Natural killer cell (primary cell): ENCODE measurements around the gene GLRX2. TPM values are rescaled to one million over a fixed set of nuclear protein-coding genes. Genes with fewer than 3 reads are reported as not detected.

Source experiments
- ATAC-seq, 3 donors: fragments of 150-1000 bp in 2 of 3; fragments of 200-7000 bp in 1 of 3; cut with Tn5 transposase; 1 replicate in 1 of 3; 2 replicates in 2 of 3; pipeline ENCODE4 v1.10.0; 2021; ENCODE audit warnings: mild to moderate bottlenecking in 2 of 3, moderate library complexity in 2 of 3
- DNase-seq, 2 donors: peaks; one replicate each; pipeline versions ENCODE4 v3.0.0 to v3.0.0-alpha.2; 2013 to 2021; ENCODE audit warnings: mixed read lengths in 1 of 2
- H3K27ac ChIP-seq: one replicate; pipeline ENCODE4 v1.5.1; 2013; ENCODE audit warnings: mild to moderate bottlenecking, low read length
- H3K27me3 ChIP-seq: one replicate; pipeline ENCODE4 v1.6.1; 2013; ENCODE audit warnings: low read length; ENCODE audit not compliant: control insufficient read depth, insufficient read depth
- H3K36me3 ChIP-seq: one replicate; pipeline ENCODE4 v1.6.1; 2013; ENCODE audit warnings: low read length; ENCODE audit not compliant: control insufficient read depth, insufficient read depth
- H3K4me1 ChIP-seq: one replicate; pipeline ENCODE4 v1.6.1; 2013; ENCODE audit warnings: low read length; ENCODE audit not compliant: control insufficient read depth, insufficient read depth
- H3K4me3 ChIP-seq: one replicate; pipeline ENCODE4 v1.5.1; 2013; ENCODE audit warnings: low read length
- H3K9me3 ChIP-seq: one replicate; pipeline ENCODE4 v1.6.1; 2013; ENCODE audit warnings: low read length; ENCODE audit not compliant: control insufficient read depth, insufficient read depth
- H3K27ac Mint-ChIP-seq, 2 donors: one replicate each; pipeline ENCODE4 v1.8.0; 2022; ENCODE audit warnings: mild to moderate bottlenecking in 2 of 2, mixed read lengths in 2 of 2, moderate library complexity in 1 of 2
- H3K27me3 Mint-ChIP-seq, 2 donors: one replicate each; pipeline ENCODE4 v1.8.0; 2022; ENCODE audit warnings: low read depth in 2 of 2, mixed read lengths in 2 of 2
- H3K36me3 Mint-ChIP-seq: one replicate; pipeline ENCODE4 v1.8.0; 2022; ENCODE audit warnings: mixed read lengths
- H3K4me1 Mint-ChIP-seq, 2 donors: one replicate each; pipeline ENCODE4 v1.8.0; 2022; ENCODE audit warnings: mixed read lengths in 2 of 2
- H3K4me3 Mint-ChIP-seq: one replicate; pipeline ENCODE4 v1.8.0; 2022; ENCODE audit warnings: mild to moderate bottlenecking, moderate library complexity, mixed read lengths
- H3K9me3 Mint-ChIP-seq, 2 donors: one replicate each; pipeline ENCODE4 v1.8.0; 2022; ENCODE audit warnings: mixed read lengths in 2 of 2
- WGBS: methylation state at CpG from one replicate; pipeline ENCODE4 v1.1.7; 2013; ENCODE audit warnings: missing lambda C conversion rate; ENCODE audit not compliant: insufficient coverage; 5-methylcytosine and 5-hydroxymethylcytosine counted together
- intact Hi-C: fragments of 100-400 bp; cut with micrococcal nuclease; formaldehyde crosslinking; loops from one replicate; pipeline ENCODE4 v1.14.2; 2022
- total RNA-seq, 4 donors: library from RNA; stranded (reverse); fragments of 120-200 nt in 1 of 4; gene quantifications; one replicate each; pipeline versions ENCODE4 v1.2.3 to v1.2.4, GENCODE V29; 2013 to 2022
- TF ChIP-seq, protein P1 (sequence below): fragments of 200-600 bp; IDR thresholded peaks from one replicate; pipeline ENCODE4 v1.8.0; 2022; ENCODE audit warnings: antibody characterized with exemption

GLRX2 gene
- total RNA-seq, 3 donors from 2014 or later (not counting 1 experiment from before 2014, with no cell fraction given): 7.7 to 11.3 (median 9.5) TPM

DNA sequence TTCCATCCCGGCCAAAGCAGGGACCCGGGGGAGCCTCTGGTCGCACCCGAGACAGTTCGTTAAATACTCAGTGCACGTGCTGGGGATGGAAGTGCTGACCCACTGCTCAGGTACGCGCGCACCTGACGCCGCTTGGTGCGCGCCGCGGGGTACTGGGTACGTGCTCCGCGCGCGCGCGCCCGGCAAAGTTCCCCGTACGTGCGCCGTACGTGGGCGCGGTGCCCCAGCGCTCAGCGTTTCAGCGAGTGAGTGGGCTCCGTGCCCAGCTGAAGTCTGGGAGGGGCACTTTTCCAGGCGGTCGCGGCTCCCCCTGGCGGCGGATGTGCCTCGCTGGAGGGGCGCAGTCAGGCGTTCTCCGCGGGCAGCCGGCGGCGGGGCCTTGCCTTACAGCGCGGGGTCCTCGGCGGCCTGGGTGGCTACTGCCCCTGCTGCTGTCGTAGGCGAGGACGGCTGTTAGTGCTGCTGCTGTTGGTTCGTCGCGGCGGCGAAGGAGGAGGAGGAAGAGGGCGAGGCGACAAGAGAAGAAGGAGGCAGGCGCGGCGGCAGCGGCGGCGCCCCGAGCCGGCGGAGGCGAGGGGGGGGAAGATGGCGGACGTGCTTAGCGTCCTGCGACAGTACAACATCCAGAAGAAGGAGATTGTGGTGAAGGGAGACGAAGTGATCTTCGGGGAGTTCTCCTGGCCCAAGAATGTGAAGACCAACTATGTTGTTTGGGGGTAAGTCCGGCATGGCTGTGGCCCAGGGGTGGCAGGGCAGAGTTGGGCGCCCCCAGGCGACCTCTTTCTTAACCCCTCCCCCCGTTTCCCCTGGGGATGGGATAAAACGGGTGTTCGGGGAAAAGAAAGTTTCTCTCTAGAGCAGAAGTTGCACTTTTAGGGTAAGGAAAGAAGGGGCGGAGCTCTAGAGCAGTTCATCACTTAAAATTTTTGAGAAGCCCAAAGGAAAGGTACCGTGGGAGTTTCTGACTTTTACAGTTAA lies 16.7 kb upstream of the GLRX2 start, which contains the start of gene CDC73:
Gene CDC73, plus strand, starts transcription at position 416 of the 978 bp plus-strand sequence. Its CDS starts 170 bp downstream, at position 586.
- Mint-ChIP-seq H3K36me3 (no peaks in the 10 kb centered on the region), H3K4me1 (peaks cover 46 to 51% of the 10 kb centered on the region in 2 donors), H3K27me3 (no peaks in the 10 kb centered on the region), H3K4me3 (peak within 1 kb of the TSS; percentile 93), H3K9me3 (no peaks in the 10 kb centered on the region), H3K27ac (peak within 1 kb of the TSS; percentile 88 to 95)
- Histone ChIP-seq H3K4me1 (peaks cover 13% of the 10 kb centered on the region), H3K9me3 (no peaks in the 10 kb centered on the region), H3K4me3 (peak within 1 kb of the TSS; percentile 93), H3K27ac (peak within 1 kb of the TSS; percentile 97), H3K36me3 (peaks cover 13% of the 10 kb centered on the region), H3K27me3 (no peaks in the 10 kb centered on the region)
- ATAC-seq: peak; percentile 91 to 98 (median 94)
- peak; percentile 98 to 99 for DNase-seq
- TF ChIP-seq, protein P1, sequence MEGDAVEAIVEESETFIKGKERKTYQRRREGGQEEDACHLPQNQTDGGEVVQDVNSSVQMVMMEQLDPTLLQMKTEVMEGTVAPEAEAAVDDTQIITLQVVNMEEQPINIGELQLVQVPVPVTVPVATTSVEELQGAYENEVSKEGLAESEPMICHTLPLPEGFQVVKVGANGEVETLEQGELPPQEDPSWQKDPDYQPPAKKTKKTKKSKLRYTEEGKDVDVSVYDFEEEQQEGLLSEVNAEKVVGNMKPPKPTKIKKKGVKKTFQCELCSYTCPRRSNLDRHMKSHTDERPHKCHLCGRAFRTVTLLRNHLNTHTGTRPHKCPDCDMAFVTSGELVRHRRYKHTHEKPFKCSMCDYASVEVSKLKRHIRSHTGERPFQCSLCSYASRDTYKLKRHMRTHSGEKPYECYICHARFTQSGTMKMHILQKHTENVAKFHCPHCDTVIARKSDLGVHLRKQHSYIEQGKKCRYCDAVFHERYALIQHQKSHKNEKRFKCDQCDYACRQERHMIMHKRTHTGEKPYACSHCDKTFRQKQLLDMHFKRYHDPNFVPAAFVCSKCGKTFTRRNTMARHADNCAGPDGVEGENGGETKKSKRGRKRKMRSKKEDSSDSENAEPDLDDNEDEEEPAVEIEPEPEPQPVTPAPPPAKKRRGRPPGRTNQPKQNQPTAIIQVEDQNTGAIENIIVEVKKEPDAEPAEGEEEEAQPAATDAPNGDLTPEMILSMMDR: peak; percentile 96
- WGBS: under 1% methylated on average over 80 of the region's 85 CpGs
- intact Hi-C loops: loop anchor here (1.0 to 10.0 kb wide), 5 partner anchors 17 to 650 kb away; partner anchors contain the start of genes GLRX2, RGS2, RO60 and UCHL5

DNA sequence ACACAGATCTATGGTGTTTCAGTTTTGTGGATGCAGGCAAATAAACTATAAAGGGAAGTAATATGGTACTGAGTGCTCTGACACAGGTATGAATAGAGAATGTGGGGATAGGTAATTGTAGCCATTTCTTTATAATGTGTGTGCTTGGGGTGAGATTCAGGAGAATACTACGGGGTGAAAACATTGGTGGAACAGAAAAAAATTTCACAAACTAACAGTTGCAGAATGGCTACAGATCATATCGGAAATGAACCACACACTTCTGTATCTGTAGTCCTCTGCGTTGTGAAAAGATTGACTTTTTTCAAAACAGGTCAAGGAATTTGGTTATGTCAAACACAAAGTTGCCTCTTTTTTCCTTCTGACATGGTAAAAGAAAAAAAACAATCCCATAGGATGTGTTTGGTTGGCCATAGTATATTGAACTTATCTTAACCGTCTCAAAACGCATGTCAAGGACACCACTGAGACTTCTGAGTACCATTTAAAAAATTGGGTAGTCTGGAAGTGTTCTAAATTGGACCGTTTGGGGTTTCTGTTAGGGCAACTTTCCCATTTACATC lies 15.5 kb upstream of the GLRX2 start:
- peaks cover 2 to 10% of the 10 kb centered on the region in 2 donors for H3K27me3 Mint-ChIP-seq
- TF ChIP-seq, protein P1: no peak
- H3K9me3 Mint-ChIP-seq: no peaks in the 10 kb centered on the region
- H3K36me3 Mint-ChIP-seq: no peaks in the 10 kb centered on the region
- intact Hi-C loops: loop anchor here (5.0 to 10.0 kb wide), 2 partner anchors 516 to 648 kb away; no protein-coding TSS in a partner anchor
- peak overlapping the region; percentile 93 for H3K4me3 Mint-ChIP-seq
- no peaks in the 10 kb centered on the region for H3K9me3 ChIP-seq
- peaks cover 13% of the 10 kb centered on the region for H3K4me1 ChIP-seq
- H3K27ac Mint-ChIP-seq: peak overlapping the region; percentile 88 to 95
- no peaks in the 10 kb centered on the region for H3K27me3 ChIP-seq
- H3K27ac ChIP-seq: no peak overlapping the region
- ATAC-seq (no peak), DNase-seq (peak in 1 of 2 donors; percentile 15)
- peaks cover 41 to 45% of the 10 kb centered on the region in 2 donors for H3K4me1 Mint-ChIP-seq
- no peak overlapping the region for H3K4me3 ChIP-seq
- WGBS: 98% methylated on average over 5 of the region's 6 CpGs
- peaks cover 7% of the 10 kb centered on the region for H3K36me3 ChIP-seq

DNA sequence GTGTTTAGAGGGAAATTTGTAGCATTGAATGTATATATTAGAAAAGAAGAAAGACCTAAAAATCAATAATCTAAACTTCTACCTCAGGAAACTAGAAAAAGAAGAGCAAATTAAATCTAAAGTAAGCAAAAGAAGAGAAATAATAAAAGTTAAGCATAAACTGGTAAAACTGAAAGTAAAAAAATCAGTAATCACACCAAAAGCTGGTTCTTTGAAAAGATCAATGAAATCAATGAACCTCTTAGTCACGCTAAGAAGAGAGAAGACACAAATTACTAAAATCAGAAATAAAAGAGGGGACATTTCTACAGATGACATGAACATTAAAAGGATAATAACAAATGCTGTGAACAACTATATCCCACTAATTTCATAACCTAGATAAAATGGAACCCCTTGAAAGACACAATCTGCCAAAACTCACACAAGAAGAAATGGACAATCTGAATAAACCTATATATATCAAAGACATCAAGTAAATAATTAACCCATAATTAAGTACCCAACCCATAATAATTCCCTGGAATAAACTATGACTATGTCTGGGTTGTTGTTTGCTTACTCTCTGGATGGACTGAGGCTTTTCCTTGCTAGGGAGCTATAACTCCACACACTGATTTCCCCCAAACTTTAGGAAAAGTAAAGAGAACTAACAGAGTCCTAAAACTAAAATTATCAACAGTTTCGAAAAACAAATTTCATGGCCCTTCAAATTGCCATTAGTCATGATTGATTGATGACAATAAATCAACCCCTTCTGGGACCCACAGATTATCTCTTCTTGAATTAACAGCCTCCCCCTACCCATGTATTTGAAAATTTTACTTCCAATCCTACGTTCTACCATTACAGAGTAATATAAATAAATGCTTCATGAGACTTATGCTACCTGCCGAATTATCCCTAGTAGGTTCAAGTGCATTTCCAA lies 13.9 kb upstream of the GLRX2 start:
- H3K9me3 Mint-ChIP-seq: no peaks in the 10 kb centered on the region
- intact Hi-C loops: no loop called here
- Histone ChIP-seq H3K4me3 (no peak overlapping the region), H3K36me3 (no peaks in the 10 kb centered on the region), H3K4me1 (peaks cover 11% of the 10 kb centered on the region), H3K27ac (no peak overlapping the region), H3K27me3 (no peaks in the 10 kb centered on the region), H3K9me3 (no peaks in the 10 kb centered on the region)
- H3K4me3 Mint-ChIP-seq: no peak overlapping the region
- no peaks in the 10 kb centered on the region for H3K36me3 Mint-ChIP-seq
- TF ChIP-seq, protein P1: no peak
- ATAC-seq (no peak), DNase-seq (no peak)
- WGBS: 98% methylated on average over 3 of the region's 4 CpGs
- H3K4me1 Mint-ChIP-seq: peaks cover 28 to 33% of the 10 kb centered on the region in 2 donors
- peaks cover 2 to 19% of the 10 kb centered on the region in 2 donors for H3K27me3 Mint-ChIP-seq
- peak overlapping the region in 1 of 2 donors; percentile 5 for H3K27ac Mint-ChIP-seq
